T-cell (primary cell): Measurements from ENCODE around the gene DOCK11. TPM values are rescaled to one million over a fixed set of nuclear protein-coding genes. Genes with fewer than 3 reads are reported as not detected.
A peak's percentile ranks its signal among the peaks of the same experiment; 100 is the strongest.
"Not testable (repeated sequence)": the region's sequence is repeated elsewhere in the genome, so short reads cannot be mapped to it uniquely, and the experiment has no call there.

Experiments
- ATAC-seq, 4 experiments: fragments of 200-7000 bp in 3 of 4; fragments of 150-1000 bp in 1 of 4; cut with Tn5 transposase; replicated peaks in 1 of 4; 1 replicate in 3 of 4; 2 replicates in 1 of 4; pipeline ENCODE4 v1.10.0; 2021; ENCODE audit warnings: moderate library complexity in 3 of 4, mild to moderate bottlenecking in 2 of 4, moderate number of reproducible peaks in 1 of 4
- CTCF ChIA-PET, 2 donors: fragments of 300-600 bp; sonication (Branson Sonifier 250); formaldehyde crosslinking; loops; one replicate each; lab custom pipeline; 2022; ENCODE audit warnings: antibody characterized with exemption in 2 of 2; lab: Charles Lee
- POLR2A ChIA-PET, 2 donors: fragments of 300-600 bp; sonication (Branson Sonifier 250); formaldehyde crosslinking; loops; one replicate each; lab custom pipeline; 2022; ENCODE audit warnings: antibody characterized with exemption in 2 of 2; lab: Charles Lee
- DNase-seq, 35 experiments: peaks; one replicate each; pipeline versions ENCODE4 v3.0.0 to v3.0.0-alpha.2; 2013 to 2023
- H3K27ac ChIP-seq: one replicate; pipeline ENCODE4 v1.5.1; 2013; ENCODE audit warnings: low read length
- H3K27me3 ChIP-seq, 2 experiments: replicated peaks in 1 of 2; 1 replicate in 1 of 2; 2 replicates in 1 of 2; pipeline versions ENCODE4 v1.6.1 to v1.7.0; 2013; ENCODE audit warnings: low read length in 1 of 2, mixed read lengths in 1 of 2; ENCODE audit not compliant: control insufficient read depth in 2 of 2, insufficient read depth in 2 of 2; ENCODE audit errors: extremely low read depth in 1 of 2
- H3K36me3 ChIP-seq, 2 donors: 1 replicate in 1 of 2; 2 replicates in 1 of 2; pipeline versions ENCODE4 v1.6.1 to v1.7.0; 2013; ENCODE audit warnings: low read length in 1 of 2; ENCODE audit not compliant: control insufficient read depth in 2 of 2, insufficient read depth in 1 of 2; ENCODE audit errors: extremely low read depth in 1 of 2
- H3K4me1 ChIP-seq, 2 experiments: 1 replicate in 1 of 2; 2 replicates in 1 of 2; pipeline versions ENCODE4 v1.6.1 to v1.7.0; 2013; ENCODE audit warnings: low read length in 2 of 2, mixed read lengths in 1 of 2; ENCODE audit not compliant: insufficient read depth in 2 of 2, control insufficient read depth in 1 of 2; ENCODE audit errors: extremely low read depth in 1 of 2
- H3K4me3 ChIP-seq, 2 donors: 1 replicate in 1 of 2; 2 replicates in 1 of 2; pipeline versions ENCODE4 v1.5.1 to v1.7.0; 2013; ENCODE audit warnings: mild to moderate bottlenecking in 2 of 2, low read length in 1 of 2, moderate library complexity in 1 of 2; ENCODE audit not compliant: control insufficient read depth in 1 of 2; ENCODE audit errors: extremely low read depth in 1 of 2
- H3K9me3 ChIP-seq: 2 replicates; pipeline ENCODE4 v1.7.0; 2013
- H3K27ac Mint-ChIP-seq, 2 donors: one replicate each; pipeline ENCODE4 v1.8.0; 2020 to 2021; ENCODE audit warnings: mild to moderate bottlenecking in 2 of 2, mixed read lengths in 2 of 2
- H3K27me3 Mint-ChIP-seq, 2 donors: one replicate each; pipeline ENCODE4 v1.8.0; 2021 to 2022; ENCODE audit warnings: mixed read lengths in 2 of 2
- H3K36me3 Mint-ChIP-seq: one replicate; pipeline ENCODE4 v1.8.0; 2021; ENCODE audit warnings: mixed read lengths
- H3K4me1 Mint-ChIP-seq, 3 donors: one replicate each; pipeline ENCODE4 v1.8.0; 2020 to 2022; ENCODE audit warnings: mixed read lengths in 3 of 3, mild to moderate bottlenecking in 1 of 3
- H3K4me3 Mint-ChIP-seq, 3 donors: one replicate each; pipeline ENCODE4 v1.8.0; 2020 to 2022; ENCODE audit warnings: mild to moderate bottlenecking in 3 of 3, mixed read lengths in 3 of 3, moderate library complexity in 3 of 3
- H3K9me3 Mint-ChIP-seq, 3 donors: one replicate each; pipeline ENCODE4 v1.8.0; 2020 to 2022; ENCODE audit warnings: mixed read lengths in 3 of 3
- WGBS: methylation state at CpG from one replicate; pipeline ENCODE4 v1.1.5; 2013; ENCODE audit warnings: missing lambda C conversion rate; ENCODE audit not compliant: insufficient coverage; 5-methylcytosine and 5-hydroxymethylcytosine counted together
- total RNA-seq, 35 experiments: library from RNA in 6 of 35; stranded (reverse) in 6 of 35; fragments of 120-200 nt in 1 of 35; gene quantifications; one replicate each; pipeline versions ENCODE4 v1.2.1 to v1.2.4 and lab custom pipeline; 2013 to 2026

Gene DOCK11
- total RNA-seq, 5 donors from 2014 or later (not counting 1 experiment from before 2014, with no cell fraction given) = 90.7 to 102 (median 94.5) TPM

DNA sequence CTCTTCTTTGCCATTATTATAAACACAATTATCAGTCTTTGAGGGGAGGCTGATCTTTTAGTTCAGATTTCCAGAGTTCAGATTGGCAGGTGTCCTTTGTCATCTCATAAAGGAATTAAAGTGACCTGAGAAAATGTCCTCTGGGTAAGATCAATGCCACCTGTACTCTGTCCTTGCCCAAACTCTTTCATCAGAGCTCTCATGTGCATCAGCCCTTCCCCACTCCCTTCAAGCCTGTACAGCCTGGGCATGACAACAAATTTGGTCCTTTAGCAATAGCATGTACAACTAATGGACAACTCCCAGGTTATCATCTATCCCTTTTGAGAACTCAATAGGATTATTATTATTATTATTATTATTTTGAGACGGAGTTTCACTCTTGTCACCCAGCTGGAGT is 8.9 kb upstream of the DOCK11 start:
- H3K4me1 ChIP-seq, H3K27ac Mint-ChIP-seq, H3K27ac ChIP-seq, H3K36me3 Mint-ChIP-seq, H3K9me3 ChIP-seq, H3K36me3 ChIP-seq, H3K9me3 Mint-ChIP-seq, H3K27me3 Mint-ChIP-seq, H3K4me3 Mint-ChIP-seq, CTCF ChIA-PET, H3K27me3 ChIP-seq, DNase-seq, POLR2A ChIA-PET, H3K4me1 Mint-ChIP-seq, H3K4me3 ChIP-seq, ATAC-seq: not testable (repeated sequence)
- WGBS = no CpG with 5 or more reads among the region's 1 CpG

DNA sequence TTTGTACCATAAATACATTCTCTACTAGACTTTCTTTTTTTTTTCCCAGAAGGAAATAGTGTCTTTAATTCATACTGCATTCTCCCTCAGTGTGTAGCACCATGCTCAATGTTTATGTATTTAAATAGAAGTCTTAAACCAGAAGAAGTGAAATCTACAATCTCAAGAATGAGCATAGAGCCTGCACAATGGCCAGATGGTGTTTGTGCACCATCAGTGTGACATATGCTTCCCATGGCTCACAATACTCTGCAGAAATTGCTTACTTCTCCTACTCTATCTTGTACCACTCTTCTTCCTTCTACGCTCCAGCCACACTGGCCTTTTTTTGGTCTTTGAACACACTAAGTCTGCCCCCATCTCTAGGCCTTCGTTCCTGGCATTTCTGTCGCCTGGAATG is 2.6 kb upstream of the DOCK11 start:
- Histone ChIP-seq H3K4me3 (no peak overlapping the region), H3K4me1 (peaks cover 0 to 14% of the 10 kb centered on the region in 2 experiments), H3K36me3 (no peaks in the 10 kb centered on the region), H3K27ac (no peak overlapping the region), H3K9me3 (no peaks in the 10 kb centered on the region), H3K27me3 (no peaks in the 10 kb centered on the region)
- H3K4me1 Mint-ChIP-seq = peaks cover 8 to 12% (median 9%) of the 10 kb centered on the region in 3 donors
- no peak overlapping the region for H3K4me3 Mint-ChIP-seq
- peaks cover 0 to 4% of the 10 kb centered on the region in 2 donors for H3K27me3 Mint-ChIP-seq
- H3K36me3 Mint-ChIP-seq = no peaks in the 10 kb centered on the region
- ATAC-seq (no peak), DNase-seq (no peak)
- WGBS = 90% methylated on average over 2 of the region's 3 CpGs
- ChIA-PET CTCF (no interaction called here), POLR2A (no interaction called here)
- H3K27ac Mint-ChIP-seq = peak overlapping the region in 1 of 2 donors; percentile 73
- H3K9me3 Mint-ChIP-seq = no peaks in the 10 kb centered on the region

DNA sequence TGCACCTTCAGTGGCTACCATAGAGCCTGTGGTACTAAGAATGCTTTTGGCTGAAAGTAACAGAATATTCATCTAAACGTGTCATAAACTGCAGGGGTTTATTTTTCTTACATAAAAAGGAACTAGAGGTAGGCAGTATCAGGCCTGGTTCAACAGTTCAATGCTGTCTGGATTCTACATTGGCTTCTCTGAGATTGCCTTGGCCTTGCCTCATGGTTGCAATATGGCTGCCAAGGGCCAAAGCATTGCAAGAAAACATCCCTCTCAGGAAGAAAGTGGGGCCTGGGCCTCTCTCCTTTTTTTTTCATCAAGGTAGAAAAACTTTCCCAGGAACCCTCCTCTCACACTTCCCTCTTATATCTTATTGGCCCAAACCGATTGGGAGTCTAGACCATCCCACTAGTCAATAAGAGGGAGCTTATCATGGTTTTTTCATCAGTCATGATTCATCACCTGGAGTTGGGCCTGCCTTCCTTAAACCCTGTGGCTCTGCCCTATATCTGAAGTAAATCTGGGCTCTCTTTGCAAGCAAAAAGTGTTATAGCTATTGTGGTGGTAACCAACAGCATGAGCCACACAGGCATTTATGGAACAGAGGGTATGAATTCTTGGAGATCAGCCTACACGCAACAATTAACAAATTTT is 1.8 kb upstream of the DOCK11 start:
- H3K4me1 Mint-ChIP-seq = peaks cover 11 to 18% (median 15%) of the 10 kb centered on the region in 3 donors
- ATAC-seq (no peak), DNase-seq (no peak)
- peaks cover under 1% of the 10 kb centered on the region for H3K36me3 Mint-ChIP-seq
- Histone ChIP-seq H3K36me3 (no peaks in the 10 kb centered on the region), H3K4me1 (peaks cover 5 to 17% of the 10 kb centered on the region in 2 experiments), H3K4me3 (no peak overlapping the region), H3K27ac (no peak overlapping the region), H3K9me3 (no peaks in the 10 kb centered on the region), H3K27me3 (no peaks in the 10 kb centered on the region)
- no CpG with 5 or more reads among the region's 3 CpGs for WGBS
- H3K27ac Mint-ChIP-seq = peak overlapping the region in 1 of 2 donors; percentile 43
- H3K4me3 Mint-ChIP-seq = no peak overlapping the region
- ChIA-PET CTCF (interaction anchor here in 1 of 2 donors (1.1 kb wide), 2 partner anchors 9 to 41 kb away, joined by 3 to 4 read pairs; no protein-coding TSS in a partner anchor), POLR2A (interaction anchor here in 1 of 2 donors (0.6 kb wide), 2 partner anchors 9 to 37 kb away, joined by 3 read pairs; no protein-coding TSS in a partner anchor)
- no peaks in the 10 kb centered on the region for H3K9me3 Mint-ChIP-seq
- peaks cover 0 to 4% of the 10 kb centered on the region in 2 donors for H3K27me3 Mint-ChIP-seq

DNA sequence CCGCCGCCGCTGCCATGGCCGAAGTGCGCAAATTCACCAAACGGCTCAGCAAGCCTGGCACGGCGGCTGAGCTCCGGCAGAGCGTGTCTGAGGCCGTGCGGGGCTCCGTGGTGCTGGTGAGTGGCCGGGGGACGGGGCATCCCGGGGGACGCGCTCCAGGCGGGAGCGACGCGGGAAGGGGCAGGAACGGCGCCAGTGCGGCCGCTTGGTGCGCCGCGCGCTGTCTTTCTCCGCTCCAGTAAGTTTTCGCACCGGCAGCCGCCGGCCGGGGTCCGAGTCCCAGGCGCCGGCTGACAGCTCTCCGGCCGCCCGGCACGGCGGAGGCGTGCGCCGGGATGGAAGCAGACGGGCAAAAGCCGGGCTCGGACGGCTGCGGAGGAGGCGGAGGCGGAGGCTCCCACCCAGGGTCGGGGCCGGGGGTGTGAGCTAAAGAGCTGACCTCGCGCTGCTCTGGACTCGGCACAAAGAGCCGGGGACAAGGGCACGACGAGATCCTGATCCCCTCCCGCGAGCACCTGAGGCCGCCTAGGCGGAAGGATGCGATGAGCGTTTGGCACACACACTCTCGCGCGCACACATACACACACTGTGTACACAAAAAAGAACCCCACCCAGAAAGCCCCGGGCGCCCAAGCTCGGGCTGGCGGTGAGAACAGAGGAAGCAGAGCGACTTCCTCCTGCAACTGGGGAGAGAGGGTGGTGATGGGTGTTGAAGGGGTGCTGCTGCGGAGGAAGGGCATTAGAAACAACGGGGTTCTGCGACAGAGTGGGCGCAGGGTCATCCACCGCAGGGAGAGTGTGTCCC is 545 bp downstream of the DOCK11 start:
- peak; percentile 64 to 89 (median 81) for DNase-seq
- WGBS = 0% methylated on average over 28 of the region's 81 CpGs
- Mint-ChIP-seq H3K27me3 (peaks cover 0 to 9% of the 10 kb centered on the region in 2 donors), H3K27ac (peak overlapping the region; percentile 96 to 98), H3K4me1 (peaks cover 17 to 28% (median 25%) of the 10 kb centered on the region in 3 donors), H3K9me3 (no peaks in the 10 kb centered on the region), H3K4me3 (peak overlapping the region; percentile 95 to 98 (median 95)), H3K36me3 (peaks cover 5% of the 10 kb centered on the region)
- peak; percentile 72 to 77 (median 74) for ATAC-seq
- CTCF ChIA-PET = interaction anchor here (0.5 to 2.8 kb wide), 8 partner anchors 32 to 498 kb away, joined by 3 to 17 read pairs (median 5); no protein-coding TSS in a partner anchor
- H3K4me3 ChIP-seq = peak overlapping the region; percentile 66 to 80
- peak overlapping the region; percentile 77 for H3K27ac ChIP-seq
- H3K4me1 ChIP-seq = peaks cover 10 to 35% of the 10 kb centered on the region in 2 experiments
- peaks cover 0 to 7% of the 10 kb centered on the region in 2 donors for H3K36me3 ChIP-seq
- H3K27me3 ChIP-seq = no peaks in the 10 kb centered on the region
- POLR2A ChIA-PET = interaction anchor here (0.6 to 1.6 kb wide), 9 partner anchors 21 to 62 kb away, joined by 3 to 8 read pairs (median 4); no protein-coding TSS in a partner anchor
- no peaks in the 10 kb centered on the region for H3K9me3 ChIP-seq

DNA sequence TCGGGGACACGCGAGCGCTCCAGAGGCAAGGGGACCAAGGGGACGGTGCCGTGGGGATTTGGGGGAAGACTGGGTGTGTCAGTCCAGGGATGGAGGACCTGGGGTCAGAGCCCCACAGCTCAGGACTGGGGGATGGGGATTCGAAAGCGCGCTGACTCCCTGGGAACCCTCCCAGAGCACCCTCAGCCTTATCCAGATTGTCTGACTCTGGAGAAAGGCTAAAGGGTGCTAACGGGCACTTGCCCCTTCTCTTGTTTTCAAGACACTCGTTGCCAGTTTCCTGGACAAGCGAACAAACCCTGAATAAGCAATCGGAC is 1.1 kb downstream of the DOCK11 start:
- Mint-ChIP-seq H3K9me3 (no peaks in the 10 kb centered on the region), H3K36me3 (peaks cover 5% of the 10 kb centered on the region), H3K27me3 (peaks cover 0 to 9% of the 10 kb centered on the region in 2 donors), H3K4me3 (peak overlapping the region; percentile 95 to 98 (median 95)), H3K4me1 (peaks cover 18 to 30% (median 28%) of the 10 kb centered on the region in 3 donors), H3K27ac (peak overlapping the region; percentile 96 to 98)
- peak overlapping the region; percentile 66 to 80 for H3K4me3 ChIP-seq
- peak in 2 of 4 experiments; percentile 1 to 13 for ATAC-seq
- no peaks in the 10 kb centered on the region for H3K9me3 ChIP-seq
- WGBS = no CpG with 5 or more reads among the region's 13 CpGs
- ChIA-PET CTCF (interaction anchor here in 1 of 2 donors (0.5 to 2.8 kb wide), 5 partner anchors 31 to 105 kb away, joined by 4 to 17 read pairs (median 5); no protein-coding TSS in a partner anchor), POLR2A (interaction anchor here in 1 of 2 donors (0.5 to 1.6 kb wide), 7 partner anchors 17 to 70 kb away, joined by 3 to 8 read pairs (median 4); no protein-coding TSS in a partner anchor)
- H3K4me1 ChIP-seq = peaks cover 13 to 37% of the 10 kb centered on the region in 2 experiments
- peaks cover 0 to 7% of the 10 kb centered on the region in 2 donors for H3K36me3 ChIP-seq
- no peaks in the 10 kb centered on the region for H3K27me3 ChIP-seq
- H3K27ac ChIP-seq = peak overlapping the region; percentile 77
- DNase-seq = peak in 1 of 35 experiments; percentile 0
